RWPE1 (cell line): ENCODE data around the gene TBX20.

Experiments used
- CTCF ChIA-PET: fragments of 350-600 bp; sonication (Branson Sonifier 250); formaldehyde crosslinking; extraction: SDS; loops from one replicate; lab custom pipeline; 2021; lab: Yijun Ruan, JAX
- POLR2A ChIA-PET: fragments of 400-600 bp; formaldehyde crosslinking; extraction: SDS; loops from one replicate; lab custom pipeline; 2020; ENCODE audit warnings: antibody characterized with exemption; ENCODE audit not compliant: low non-redundant PET; lab: Yijun Ruan, JAX
- DNase-seq: peaks from one replicate; pipeline ENCODE4 v3.0.0; 2012; ENCODE audit warnings: low spot score
- H3K27ac ChIP-seq: fragments of 450-650 bp; 2 replicates; pipeline ENCODE4 v1.5.1; 2017
- TF ChIP-seq, protein P1 (sequence below): fragments of 450-650 bp; conservative IDR thresholded peaks from 2 replicates; pipeline ENCODE4 v1.5.1; 2017; ENCODE audit warnings: low read depth, mild to moderate bottlenecking

Gene TBX20

DNA sequence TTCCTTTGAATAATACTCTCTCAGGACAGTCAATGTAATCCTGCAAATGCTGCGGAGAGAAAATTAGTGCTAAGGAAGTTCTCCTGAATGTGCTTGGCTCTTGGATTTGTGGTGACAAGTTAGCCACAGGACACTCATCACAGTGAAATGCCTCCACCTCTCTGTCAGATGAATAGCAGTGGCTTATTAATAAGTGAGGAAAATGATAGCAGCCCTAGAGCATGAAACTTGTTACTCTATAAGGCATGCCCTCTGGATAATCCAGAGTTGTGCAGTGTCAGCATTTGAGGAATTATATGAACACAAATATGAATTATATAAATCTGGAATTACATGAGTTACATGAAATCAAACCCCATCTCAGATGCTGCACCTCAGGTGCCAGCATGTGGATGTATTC is 23.5 kb upstream of the TBX20 start:
- POLR2A ChIA-PET = no interaction called here
- DNase-seq = no peak
- TF ChIP-seq, protein P1, sequence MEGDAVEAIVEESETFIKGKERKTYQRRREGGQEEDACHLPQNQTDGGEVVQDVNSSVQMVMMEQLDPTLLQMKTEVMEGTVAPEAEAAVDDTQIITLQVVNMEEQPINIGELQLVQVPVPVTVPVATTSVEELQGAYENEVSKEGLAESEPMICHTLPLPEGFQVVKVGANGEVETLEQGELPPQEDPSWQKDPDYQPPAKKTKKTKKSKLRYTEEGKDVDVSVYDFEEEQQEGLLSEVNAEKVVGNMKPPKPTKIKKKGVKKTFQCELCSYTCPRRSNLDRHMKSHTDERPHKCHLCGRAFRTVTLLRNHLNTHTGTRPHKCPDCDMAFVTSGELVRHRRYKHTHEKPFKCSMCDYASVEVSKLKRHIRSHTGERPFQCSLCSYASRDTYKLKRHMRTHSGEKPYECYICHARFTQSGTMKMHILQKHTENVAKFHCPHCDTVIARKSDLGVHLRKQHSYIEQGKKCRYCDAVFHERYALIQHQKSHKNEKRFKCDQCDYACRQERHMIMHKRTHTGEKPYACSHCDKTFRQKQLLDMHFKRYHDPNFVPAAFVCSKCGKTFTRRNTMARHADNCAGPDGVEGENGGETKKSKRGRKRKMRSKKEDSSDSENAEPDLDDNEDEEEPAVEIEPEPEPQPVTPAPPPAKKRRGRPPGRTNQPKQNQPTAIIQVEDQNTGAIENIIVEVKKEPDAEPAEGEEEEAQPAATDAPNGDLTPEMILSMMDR = no peak
- no peak overlapping the region for H3K27ac ChIP-seq
- CTCF ChIA-PET = no interaction called here

DNA sequence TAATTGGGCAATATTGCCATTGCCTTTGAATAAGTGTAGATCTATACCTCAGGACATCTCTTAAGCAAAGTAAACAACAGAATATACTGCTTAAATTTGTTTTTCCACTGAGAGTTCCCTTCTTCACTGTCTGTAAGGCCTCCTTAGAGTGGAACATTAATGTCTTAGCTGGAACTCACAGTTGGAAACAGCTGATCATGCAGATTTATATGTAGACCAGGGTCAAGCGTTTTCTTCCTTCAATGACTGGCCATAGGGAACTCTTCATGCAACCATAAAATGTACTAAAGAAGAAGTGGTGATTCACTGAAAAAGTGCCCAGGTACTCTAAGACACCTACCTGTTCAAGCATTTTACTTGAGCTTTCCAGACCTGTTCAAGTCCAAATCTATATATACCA is 18.3 kb upstream of the TBX20 start:
- ChIA-PET POLR2A (no interaction called here), CTCF (no interaction called here)
- TF ChIP-seq, protein P1 = no peak
- DNase-seq = no peak
- no peak overlapping the region for H3K27ac ChIP-seq

DNA sequence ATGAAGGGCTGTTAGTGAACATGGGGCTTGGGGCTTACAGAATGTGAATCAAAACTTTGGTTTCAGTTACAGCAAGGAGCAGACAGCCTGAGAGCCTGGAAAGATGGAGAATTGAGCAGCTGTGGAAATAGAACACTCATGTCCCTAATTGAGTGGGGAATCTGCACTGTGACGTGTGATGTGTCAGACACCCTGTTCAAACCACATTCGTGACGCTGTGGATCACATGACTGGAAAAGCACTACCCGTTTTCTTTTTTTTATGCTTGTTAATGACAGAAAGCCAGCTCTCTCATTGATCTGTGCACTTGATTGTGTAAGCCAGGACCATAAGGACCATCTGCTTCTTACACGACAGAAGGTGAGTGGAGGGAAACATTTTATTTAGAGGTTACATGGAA is 15.1 kb upstream of the TBX20 start:
- DNase-seq = no peak
- POLR2A ChIA-PET = no interaction called here
- TF ChIP-seq, protein P1 = no peak
- no peak overlapping the region for H3K27ac ChIP-seq
- CTCF ChIA-PET = no interaction called here

DNA sequence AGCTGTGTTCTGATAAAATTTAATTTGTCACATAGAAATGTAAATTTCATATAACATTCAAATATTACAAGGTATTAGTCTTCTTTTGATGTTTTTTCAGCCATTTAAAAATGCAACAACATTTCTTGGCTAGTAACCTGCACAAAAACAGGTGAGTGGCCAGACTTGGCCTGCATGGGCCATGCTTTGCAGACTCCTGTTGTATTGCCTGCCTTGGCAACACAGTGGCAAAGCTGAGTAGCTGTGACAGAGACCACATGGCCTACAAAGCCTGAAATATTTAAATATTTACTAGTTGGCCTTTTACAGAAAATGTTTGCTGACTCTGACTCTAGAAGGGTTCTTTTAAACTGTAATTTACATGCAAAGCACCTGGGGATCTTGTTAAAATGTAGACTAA is 13.5 kb upstream of the TBX20 start:
- ChIA-PET POLR2A (no interaction called here), CTCF (no interaction called here)
- TF ChIP-seq, protein P1 = no peak
- H3K27ac ChIP-seq = no peak overlapping the region
- no peak for DNase-seq

DNA sequence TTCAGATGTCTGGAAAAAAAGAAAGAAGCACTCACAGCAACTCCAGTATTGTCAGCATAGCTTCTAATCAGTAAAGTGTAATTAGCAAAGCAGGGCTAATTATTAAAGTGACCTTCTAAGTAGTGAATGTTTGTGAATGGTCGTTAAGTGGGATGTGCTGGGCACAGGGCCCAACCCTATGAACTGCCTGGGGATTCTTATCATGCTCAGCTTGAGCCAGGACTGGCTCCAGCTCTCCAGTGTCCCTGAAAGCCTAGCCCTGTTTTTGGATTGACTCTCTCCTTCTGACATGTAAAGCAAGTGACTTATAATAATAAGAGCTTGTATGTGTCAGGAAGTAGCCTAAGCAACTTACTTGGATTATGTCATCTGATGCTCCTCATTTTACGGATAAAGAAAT is 9.5 kb upstream of the TBX20 start:
- no peak overlapping the region for H3K27ac ChIP-seq
- ChIA-PET CTCF (interaction anchor here (0.6 kb wide), 1 partner anchor 21 kb away, joined by 4 read pairs; no protein-coding TSS in a partner anchor), POLR2A (no interaction called here)
- TF ChIP-seq, protein P1 = no peak
- no peak for DNase-seq

DNA sequence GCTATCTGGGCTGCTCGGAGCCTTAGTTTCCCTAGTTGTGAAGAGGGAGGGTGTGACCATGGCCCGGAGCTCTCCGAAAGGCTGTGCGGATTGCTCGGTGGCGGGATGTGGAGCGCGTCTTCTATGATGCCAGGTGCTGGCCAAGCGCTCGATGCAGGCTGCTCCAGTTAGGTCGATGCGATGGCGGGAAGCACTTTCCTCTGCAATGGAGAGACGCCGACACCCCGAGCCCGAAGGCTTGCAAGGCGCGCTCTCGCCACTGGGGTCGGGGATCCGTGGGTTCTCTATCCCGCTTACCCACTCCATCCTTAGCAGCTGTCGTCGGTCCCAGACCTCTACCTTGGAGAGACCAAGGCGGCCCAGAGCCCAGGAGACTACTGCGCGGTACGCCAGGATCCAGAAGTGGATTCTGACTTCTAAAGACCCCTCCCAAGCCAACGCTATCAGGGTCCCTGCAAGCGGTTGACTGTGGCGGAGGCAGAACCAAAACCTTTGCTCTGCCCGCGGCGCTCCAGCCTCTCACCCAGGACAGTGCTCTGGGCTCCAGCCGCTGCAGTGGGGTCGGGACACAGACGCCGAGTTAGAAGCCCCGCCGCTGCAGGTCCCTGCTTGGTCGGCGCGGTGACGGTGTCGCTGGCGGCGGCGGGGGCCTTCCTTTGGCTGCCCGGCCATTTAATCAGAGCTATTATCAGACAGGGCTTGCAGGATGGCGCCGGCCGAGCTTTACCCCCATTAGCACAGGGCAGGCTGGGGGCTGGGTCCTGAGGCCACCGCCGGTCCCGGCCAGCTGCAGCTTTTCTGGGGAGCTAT is 7.8 kb upstream of the TBX20 start:
- ChIA-PET CTCF (no interaction called here), POLR2A (no interaction called here)
- DNase-seq = no peak
- no peak overlapping the region for H3K27ac ChIP-seq
- TF ChIP-seq, protein P1 = no peak
